Fibroblast of lung (primary cell): Measurements from ENCODE around the gene ARHGAP44.

Source experiments
- EZH2 ChIP-seq: IDR thresholded peaks from 2 replicates; pipeline ENCODE4 v1.5.1; 2012; ENCODE audit warnings: low read length, control low read depth, mild to moderate bottlenecking; ENCODE audit errors: missing control alignments
- TF ChIP-seq, protein P1 (sequence below), 2 donors: IDR thresholded peaks in 1 of 2; conservative IDR thresholded peaks in 1 of 2; 1 replicate in 1 of 2; 2 replicates in 1 of 2; pipeline ENCODE4 v1.5.1; 2011 to 2012; ENCODE audit warnings: low read length in 2 of 2, control low read depth in 1 of 2, inconsistent platforms in 1 of 2, low read depth in 1 of 2, mild to moderate bottlenecking in 1 of 2

- TF ChIP-seq EZH2 = no peak
- TF ChIP-seq, protein P1, sequence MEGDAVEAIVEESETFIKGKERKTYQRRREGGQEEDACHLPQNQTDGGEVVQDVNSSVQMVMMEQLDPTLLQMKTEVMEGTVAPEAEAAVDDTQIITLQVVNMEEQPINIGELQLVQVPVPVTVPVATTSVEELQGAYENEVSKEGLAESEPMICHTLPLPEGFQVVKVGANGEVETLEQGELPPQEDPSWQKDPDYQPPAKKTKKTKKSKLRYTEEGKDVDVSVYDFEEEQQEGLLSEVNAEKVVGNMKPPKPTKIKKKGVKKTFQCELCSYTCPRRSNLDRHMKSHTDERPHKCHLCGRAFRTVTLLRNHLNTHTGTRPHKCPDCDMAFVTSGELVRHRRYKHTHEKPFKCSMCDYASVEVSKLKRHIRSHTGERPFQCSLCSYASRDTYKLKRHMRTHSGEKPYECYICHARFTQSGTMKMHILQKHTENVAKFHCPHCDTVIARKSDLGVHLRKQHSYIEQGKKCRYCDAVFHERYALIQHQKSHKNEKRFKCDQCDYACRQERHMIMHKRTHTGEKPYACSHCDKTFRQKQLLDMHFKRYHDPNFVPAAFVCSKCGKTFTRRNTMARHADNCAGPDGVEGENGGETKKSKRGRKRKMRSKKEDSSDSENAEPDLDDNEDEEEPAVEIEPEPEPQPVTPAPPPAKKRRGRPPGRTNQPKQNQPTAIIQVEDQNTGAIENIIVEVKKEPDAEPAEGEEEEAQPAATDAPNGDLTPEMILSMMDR (conservative IDR thresholded peaks at IDR 0.05 in 1 of 2, IDR thresholded peaks at IDR 0.05 in 1 of 2; ENCODE audit: low read depth in 1 of 2, low read length in 2 of 2) = no peak
Measured at GRCh38 chr17:12887088-12887487, 97.8 kb downstream of the ARHGAP44 start.
